Choroid plexus epithelial cell (primary cell): Measurements from ENCODE around the gene MAMDC4.
"Not testable (repeated sequence)": the region's sequence is repeated elsewhere in the genome, so short reads cannot be mapped to it uniquely, and the experiment has no call there.

ENCODE experiments used
- DNase-seq: peaks from one replicate; pipeline ENCODE4 v3.0.0-alpha.2; 2010; ENCODE audit warnings: low read depth
- H3K4me3 ChIP-seq: 2 replicates; pipeline ENCODE4 v1.5.1; 2011; ENCODE audit warnings: low read depth, mild to moderate bottlenecking, control low read depth, low read length, moderate library complexity
- TF ChIP-seq, protein P1 (sequence below): conservative IDR thresholded peaks from 2 replicates; pipeline ENCODE4 v1.5.1; 2011; ENCODE audit warnings: low read depth, mild to moderate bottlenecking, control low read depth, inconsistent platforms, low read length, moderate library complexity

MAMDC4 gene

DNA sequence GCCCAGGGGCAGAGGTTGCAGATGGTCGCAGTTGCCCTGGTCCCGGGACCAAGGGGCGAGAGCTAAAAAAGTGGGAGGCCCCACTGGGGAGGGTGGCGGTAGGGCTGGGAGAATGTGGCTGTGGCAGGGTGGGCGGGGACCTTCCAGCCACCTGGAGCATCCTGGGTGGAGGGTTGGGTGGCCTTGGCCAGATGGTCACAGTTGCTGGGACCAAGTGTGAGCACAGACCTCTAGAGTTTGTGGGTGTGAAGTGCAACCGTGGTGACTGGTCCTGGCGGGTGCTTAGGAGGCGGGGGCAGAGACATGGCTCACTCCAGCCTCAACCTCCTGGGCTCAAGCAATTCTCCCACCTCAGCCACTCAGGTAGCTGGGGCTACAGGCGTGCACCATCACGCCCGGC, 28.5 kb downstream of the MAMDC4 start:
- TF ChIP-seq, protein P1, sequence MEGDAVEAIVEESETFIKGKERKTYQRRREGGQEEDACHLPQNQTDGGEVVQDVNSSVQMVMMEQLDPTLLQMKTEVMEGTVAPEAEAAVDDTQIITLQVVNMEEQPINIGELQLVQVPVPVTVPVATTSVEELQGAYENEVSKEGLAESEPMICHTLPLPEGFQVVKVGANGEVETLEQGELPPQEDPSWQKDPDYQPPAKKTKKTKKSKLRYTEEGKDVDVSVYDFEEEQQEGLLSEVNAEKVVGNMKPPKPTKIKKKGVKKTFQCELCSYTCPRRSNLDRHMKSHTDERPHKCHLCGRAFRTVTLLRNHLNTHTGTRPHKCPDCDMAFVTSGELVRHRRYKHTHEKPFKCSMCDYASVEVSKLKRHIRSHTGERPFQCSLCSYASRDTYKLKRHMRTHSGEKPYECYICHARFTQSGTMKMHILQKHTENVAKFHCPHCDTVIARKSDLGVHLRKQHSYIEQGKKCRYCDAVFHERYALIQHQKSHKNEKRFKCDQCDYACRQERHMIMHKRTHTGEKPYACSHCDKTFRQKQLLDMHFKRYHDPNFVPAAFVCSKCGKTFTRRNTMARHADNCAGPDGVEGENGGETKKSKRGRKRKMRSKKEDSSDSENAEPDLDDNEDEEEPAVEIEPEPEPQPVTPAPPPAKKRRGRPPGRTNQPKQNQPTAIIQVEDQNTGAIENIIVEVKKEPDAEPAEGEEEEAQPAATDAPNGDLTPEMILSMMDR = no peak

DNA sequence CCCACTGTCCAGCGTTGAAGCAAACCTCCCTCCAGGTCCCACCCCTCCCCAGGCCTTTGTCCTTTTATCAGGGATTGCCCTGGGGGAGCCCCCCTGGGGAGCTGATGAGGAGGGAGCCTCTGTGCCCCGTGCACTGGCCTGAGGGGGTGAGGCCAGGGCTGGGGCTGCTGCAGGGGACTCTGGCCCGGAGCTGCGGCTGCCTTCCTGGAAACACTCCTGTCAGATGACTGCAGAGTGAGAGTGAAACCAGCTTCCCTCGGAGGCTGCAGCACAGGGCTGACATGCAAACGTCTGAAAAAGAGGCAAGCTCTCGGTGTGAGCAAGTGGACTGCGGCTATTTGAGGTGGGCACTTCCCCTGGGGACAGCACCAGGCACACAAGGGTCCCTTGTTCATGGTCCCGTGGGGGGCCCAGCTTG, 29.6 kb downstream of the MAMDC4 start:
- peak; percentile 71 for DNase-seq
- TF ChIP-seq, protein P1 = no peak
- H3K4me3 ChIP-seq = peak overlapping the region; percentile 24

More for the DNA sequence above, 28.5 kb downstream of the MAMDC4 start:
- no peak overlapping the region for H3K4me3 ChIP-seq
- DNase-seq = no peak

DNA sequence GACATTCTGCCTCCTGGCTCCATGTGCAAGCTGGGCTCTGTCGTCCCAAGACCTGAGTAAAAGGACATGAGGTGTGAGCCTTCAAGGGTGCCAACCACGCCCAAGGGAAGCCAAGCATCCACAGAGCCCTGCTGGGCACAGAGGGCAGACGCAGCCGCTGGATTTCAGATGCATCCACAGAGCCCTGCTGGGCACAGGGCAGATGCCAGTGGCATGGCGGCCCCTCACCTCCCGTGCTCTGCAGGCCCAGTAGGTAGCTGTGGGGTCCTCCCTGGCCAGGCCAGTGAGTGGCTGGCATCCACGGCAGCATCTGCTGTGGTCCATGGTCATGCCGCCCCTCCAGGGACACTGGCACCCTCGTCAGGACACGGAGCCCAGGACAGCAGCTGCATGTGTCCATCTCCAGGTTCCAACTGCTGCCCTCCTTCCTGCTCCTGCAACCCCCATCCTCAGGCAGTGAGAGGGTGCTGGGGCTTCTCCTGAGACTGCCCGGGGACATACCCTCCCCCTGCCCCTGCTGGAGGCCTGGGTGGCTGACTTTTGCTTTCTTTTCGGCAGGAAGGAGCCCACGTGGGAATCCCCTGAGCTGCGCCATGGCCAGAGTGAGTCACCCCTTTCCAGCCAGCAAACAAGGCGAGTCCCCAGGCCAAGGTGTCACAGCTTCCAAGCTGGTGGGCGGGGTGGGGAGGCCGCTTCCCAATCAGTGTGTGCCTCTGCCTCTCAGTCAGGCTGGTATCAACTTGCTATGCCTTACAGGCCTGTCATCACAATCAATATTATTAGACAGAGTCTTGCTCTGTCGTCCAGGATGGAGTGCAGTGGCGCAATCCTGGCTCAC, 30.2 kb downstream of the MAMDC4 start:
- TF ChIP-seq, protein P1 = peak; percentile 16
- H3K4me3 ChIP-seq = peak overlapping the region; percentile 24
- DNase-seq = peak; percentile 82

DNA sequence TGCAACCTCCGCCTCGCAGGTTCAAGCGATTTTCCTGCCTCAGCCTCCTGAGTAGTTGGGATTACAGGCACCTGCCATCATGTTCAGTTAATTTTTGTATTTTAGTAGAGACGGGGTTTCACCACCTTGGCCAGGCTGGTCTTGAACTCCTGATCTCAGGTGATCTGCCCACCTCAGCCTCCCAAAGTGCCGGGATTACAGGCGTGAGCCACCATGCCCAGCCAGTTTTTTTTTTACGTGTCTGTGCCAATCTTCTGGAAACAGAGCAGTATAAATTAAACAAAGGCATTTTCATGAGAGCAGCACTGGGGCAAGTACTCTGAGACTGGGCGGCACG, 30.8 kb downstream of the MAMDC4 start:
- not testable (repeated sequence) for H3K4me3 ChIP-seq, DNase-seq

DNA sequence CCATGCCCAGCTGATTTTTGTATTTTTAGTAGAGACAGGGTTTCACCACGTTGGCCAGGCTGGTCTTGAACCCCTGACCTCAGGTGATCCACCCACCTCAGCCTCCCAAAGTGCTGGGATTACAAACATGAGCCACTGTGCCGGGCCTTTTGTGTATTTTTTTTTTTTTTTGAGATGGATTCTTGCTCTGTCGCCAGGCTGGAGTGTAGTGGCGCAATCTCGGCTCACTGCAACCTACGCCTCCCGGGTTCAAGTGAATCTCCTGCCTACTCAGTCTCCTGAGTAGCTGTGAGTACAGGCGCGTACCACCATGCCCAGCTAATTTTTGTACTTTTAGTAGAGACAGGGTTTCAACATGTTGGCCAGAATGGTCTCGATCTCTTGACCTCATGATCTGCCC, 31.5 kb downstream of the MAMDC4 start:
- not testable (repeated sequence) for DNase-seq, H3K4me3 ChIP-seq

DNA sequence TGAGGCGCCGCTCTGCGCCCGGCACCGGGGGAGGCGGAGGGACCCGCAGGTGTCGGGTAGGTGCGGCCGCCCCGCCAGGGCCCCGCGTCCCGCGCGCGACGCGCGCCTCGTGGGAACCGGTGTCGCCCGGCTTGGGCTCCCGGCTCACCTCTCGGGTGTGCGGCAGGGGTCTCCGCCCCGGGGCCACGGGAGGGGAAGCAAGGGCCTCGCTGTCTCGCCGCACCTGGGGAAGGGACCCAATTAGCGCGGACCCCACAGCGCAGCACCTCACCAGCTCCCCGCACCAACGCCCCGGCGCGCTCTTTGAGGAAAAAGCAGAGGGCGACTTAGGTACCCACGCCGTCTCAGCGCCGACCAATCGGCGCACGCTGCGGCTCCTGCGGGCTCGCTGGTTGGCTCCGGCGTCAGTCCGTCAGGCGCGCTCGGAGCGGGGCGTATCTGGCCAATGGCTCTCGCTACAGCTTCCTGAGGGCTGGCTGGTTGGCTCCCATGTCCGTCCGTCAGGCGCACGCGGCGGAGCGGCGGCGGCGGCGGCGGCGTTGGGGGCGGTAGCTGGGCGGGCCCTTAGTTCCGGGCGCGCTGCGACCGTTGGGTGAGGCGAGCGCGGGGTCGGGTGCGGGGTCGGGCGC, 33.9 kb downstream of the MAMDC4 start, which contains the start of gene TRAF2:
TSS of gene TRAF2 (plus strand) at position 567 of the 629 bp plus-strand sequence. CDS start 12,225 bp downstream, outside the sequence.
- TF ChIP-seq, protein P1 = no peak
- H3K4me3 ChIP-seq = peak within 1 kb of the TSS; percentile 86
- peak; percentile 100 for DNase-seq

DNA sequence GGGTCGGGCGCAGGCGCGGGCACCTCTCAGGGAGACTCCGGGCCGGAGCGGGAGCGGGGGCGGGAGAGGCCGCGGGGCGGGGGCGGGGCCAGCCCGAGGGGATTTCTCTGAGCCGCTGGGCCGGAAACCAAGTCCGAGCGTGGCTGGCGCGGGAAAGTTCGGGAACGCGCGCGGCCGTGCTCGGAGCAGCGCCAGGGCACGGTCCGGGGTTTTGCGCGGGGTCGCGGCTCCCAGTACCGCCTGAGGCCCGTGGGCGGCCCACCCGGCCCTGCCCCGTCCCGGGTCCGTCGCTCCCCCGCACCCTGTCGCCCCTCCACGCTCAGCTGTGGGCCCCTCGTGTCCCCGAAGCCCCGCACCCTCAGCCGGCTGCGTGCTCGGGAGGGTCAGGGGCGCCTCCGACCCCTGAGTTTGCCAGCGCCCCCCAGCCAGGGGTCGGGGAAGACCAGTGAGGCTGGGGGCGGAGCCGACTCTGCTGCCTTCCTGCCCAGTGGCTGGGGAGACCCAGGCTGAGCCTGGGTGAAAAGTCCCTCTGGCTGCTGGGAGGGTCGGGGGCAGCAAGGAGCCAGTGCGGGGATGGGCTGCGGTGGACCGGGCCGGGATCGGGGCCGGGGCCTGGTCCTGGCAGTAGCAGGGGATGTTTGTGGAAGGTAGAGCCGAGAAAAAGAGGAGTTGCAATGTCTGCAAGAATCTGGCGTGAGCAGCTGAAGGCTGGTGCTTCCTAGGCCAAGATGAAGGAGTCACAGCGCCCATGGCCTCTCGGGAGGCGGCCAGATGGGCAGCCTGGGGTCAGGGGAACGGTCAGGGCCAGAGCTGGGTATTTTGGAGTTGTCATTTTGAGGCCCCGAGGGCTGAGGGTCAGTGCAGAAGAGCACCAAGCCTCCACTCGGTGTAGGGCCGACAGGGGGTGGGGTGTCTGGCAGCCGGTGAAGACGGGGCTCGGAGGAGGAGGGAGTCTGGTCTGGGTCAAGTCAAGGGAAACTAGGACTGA, 34.8 kb downstream of the MAMDC4 start:
- TF ChIP-seq, protein P1 = no peak
- peak overlapping the region; percentile 86 for H3K4me3 ChIP-seq
- DNase-seq = peak; percentile 29
